NCI-H1105 treated with DMSO at 0.1 percent for 48 hours (cell line): ENCODE results near the gene DSTYK.
"Not testable (repeated sequence)": the region's sequence is repeated elsewhere in the genome, so short reads cannot be mapped to it uniquely, and the experiment has no call there.

Source experiments
- DNase-seq: peaks from one replicate; lab custom pipeline; 2025; lab: John Stamatoyannopoulos, UW

Gene DSTYK

GRCh38 chr1:205217418-205217817, 5.9 kb upstream of the DSTYK start:
- no peak for DNase-seq

DNA sequence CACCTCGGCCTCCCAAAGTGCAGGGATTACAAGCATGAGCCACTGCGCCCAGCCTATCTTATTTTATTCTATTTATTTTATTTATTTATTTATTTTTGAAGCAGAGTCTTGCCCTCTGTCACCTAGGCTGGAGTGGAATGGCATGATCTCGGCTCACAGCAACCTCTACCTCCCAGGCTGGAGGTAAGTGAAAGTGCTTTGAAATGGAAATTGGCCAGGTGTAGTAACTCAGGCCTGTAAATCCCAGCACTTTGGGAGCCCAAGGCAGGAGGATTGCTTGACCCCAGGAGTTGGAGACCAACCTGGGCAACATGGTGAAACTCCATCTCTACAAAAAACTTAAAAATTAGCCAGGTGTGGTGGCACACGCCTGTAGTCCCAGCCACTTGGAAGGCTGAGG, 5.1 kb upstream of the DSTYK start:
- DNase-seq, result no peak

- DNase-seq, result no peak
These were observed 3.3 kb upstream of the DSTYK start for GRCh38 chr1:205214756-205215155.

GRCh38 chr1:205211839-205212536, 486 bp upstream of the DSTYK start:
- DNase-seq, result no peak

GRCh38 chr1:205210756-205211168, 740 bp downstream of the DSTYK start:
- peak; percentile 25 for DNase-seq

DNA sequence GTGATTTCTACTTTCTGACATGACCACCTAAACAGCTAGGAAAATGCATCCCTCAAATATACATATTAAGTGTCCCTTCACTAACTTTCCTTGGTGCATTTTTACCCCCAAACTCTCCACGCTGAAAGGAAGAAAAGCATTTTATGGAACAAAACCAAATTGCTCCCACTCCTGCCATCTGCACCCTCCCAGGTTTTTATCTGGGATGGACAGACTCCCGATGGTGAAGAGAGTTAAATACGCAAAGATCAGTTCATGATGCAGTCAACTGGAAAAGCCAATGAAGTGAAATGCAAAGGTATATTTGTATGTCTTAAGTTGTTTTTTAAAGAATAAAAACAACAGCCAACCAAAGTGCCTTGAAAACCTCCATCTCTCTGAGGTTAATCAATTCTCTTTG, 2.7 kb downstream of the DSTYK start:
- DNase-seq, result no peak

- DNase-seq, result no peak
These were observed 6.4 kb downstream of the DSTYK start for GRCh38 chr1:205205055-205205454.

DNA sequence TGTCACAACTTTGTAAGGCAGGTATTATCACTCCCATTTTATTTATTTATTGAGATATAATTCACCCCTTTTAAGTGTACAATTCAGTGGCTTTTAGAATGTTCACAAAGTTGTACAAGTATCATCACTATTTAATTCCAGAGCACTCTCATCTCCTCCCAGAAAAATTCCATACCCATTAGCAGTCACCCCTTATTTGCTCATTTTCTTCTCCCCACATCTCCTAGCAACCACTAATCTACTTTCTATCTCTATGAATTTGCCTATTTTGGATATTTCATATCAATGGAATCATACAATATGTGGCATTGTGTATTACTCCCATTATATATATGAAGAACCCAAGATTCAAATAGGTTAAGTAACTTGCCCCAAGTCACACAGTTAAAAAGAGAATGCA, 7.0 kb downstream of the DSTYK start:
- no peak for DNase-seq

DNA sequence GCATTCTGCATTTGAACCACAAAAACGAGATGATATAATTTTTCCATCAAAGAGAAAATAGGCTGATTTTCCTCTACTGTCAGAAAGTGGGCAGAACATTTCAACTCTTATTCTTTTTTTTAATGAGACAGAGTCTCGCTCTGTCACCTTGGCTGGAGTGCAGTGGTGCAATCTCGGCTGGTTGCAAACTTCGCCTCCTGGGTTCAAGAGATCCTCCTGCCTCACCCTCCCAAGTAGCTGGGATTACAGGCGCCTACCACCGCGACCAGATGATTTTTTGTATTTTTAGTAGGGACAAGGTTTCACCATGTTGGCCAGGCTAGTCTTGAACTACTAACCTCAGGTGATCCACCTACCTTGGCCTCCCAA, 11.6 kb downstream of the DSTYK start:
- DNase-seq, result no peak

DNA sequence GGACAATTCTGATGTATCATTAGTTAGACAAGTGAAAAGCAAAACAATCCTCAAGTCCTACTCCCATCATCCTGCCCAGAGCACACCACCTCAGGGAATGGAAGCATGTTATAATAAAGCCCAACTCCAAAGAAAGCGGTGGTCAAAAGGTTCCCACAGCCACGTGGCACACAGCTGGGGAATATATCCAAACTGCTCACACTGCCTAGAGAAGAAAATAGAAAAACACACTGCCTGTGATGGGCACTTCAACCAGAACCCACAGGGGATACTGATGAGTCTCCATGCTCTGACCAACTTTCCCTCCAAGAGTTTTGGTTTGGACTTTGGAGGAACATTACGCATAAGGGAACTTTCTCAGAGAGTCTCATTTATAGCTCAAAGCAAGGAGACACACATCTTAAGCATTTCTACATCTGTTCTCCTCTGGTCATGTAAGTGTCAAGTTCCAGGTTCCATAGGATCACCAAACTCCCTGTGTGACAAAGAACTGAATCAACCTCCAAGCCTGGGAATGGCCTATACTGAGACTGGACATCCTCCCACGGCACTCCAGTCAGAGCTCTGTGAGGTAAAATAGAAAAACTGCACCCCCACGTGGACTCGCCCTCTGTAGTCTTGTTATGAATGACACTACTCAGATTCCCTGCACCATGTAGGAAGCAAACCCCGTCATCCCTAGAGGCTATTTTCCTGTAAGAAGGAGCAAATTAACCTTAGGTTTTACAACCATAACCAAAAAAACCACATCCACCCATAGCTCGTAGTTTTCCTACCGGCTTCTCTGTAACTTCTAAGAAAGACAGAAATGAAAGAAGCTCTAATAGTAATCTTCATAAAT, 12.2 kb downstream of the DSTYK start:
- no peak for DNase-seq

DNA sequence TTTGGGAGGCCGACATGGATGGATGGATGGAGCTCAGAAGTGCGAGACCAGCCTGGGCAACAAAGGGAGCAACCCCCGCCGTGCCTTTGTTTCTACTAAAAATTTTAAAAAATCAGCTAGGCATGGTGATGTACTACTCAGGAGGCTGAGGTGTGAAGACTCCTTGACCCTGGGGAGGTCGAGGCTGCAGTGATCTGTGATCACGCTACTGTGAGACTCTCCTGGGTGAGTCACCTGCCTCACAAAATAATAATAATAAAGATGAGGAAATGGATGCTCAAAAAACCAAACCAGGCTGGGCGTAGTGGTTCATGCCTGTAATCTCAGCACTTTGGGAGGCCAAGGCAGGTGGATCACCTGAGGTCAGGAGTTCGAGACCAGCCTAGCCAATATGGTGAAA, 19.2 kb downstream of the DSTYK start:
- DNase-seq, result no peak

- peak; percentile 9 for DNase-seq
These were observed 19.9 kb downstream of the DSTYK start for GRCh38 chr1:205191622-205192021.

DNA sequence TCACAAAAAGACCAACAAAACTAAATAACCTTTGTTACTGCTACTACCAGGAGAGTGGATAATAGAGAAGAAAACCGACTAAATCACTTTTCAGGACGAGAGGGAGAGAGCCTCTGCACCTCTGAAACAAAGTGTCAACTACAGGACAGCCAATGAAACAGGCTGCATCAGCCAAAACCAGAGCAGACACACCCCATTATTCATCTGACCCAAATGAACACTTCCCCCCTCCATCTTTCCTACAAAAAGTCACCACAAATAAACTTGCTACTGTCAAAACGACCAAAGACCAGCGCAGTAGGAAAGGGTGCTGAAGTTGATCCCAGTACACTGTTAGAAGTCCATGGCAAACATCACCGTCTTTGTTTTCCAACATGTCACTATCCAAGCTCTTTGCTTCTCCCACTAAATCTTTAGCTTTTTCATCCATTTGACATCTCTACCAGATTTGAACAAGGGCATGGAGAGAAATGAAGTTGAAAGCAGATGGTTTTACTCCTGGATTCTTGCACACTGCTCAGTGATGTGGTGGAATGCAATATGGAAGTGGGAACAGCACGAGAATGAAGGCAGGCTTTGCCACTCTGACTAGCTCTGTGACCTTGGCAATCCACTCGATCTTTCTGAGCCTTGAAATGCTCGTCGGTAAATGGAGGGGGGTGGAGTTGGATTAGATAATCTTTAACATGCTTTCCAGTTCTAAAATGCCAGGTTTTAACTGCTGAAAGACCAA, 20.5 kb downstream of the DSTYK start:
- no peak for DNase-seq

- no peak for DNase-seq
These were observed 22.4 kb downstream of the DSTYK start for GRCh38 chr1:205189131-205189530.

- DNase-seq, result no peak
These were observed 22.9 kb downstream of the DSTYK start for GRCh38 chr1:205188596-205188995.

DNA sequence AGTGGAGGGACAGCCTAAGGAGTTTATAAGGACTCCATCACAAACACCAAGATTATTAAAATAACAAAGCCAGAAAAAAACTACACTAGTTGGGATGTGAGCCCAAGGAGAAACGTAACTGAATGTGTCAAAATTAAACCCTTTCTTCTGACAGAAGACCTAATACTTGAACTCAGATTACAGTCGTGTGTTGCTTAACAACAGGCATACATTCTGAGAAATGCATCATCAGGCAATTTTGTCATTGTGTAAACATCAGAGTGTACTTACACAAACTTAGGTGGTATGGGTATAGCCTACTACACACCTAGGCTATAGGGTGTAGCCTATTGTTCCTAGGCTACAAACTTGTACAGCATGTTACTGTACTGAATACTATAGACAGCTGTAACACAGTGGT, 23.4 kb downstream of the DSTYK start:
- no peak for DNase-seq

GRCh38 chr1:205187420-205187819, 24.1 kb downstream of the DSTYK start:
- no peak for DNase-seq

GRCh38 chr1:205186191-205186590, 25.3 kb downstream of the DSTYK start:
- DNase-seq, result no peak

GRCh38 chr1:205183676-205184335, 27.7 kb downstream of the DSTYK start:
- DNase-seq, result no peak

DNA sequence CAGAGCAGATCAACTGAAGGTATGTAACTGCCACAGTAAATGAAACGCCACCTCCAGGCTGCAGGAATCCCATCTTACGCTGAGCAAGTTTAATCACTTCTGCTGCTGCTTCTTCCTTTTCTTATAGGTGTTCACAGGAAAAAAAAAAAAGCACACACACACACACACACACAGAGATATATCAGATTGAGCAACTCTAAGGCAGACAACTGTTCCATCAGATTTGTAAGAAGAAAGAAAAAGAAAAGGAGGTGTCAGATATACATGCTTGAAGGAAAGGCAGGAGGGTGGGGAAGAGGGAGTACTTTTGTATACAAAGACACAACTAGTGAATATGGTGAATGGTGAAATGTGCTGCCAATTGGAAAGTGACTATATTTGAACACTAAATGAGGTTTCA, 28.6 kb downstream of the DSTYK start:
- no peak for DNase-seq

GRCh38 chr1:205180331-205180730, 31.2 kb downstream of the DSTYK start:
- DNase-seq, result not testable (repeated sequence)

GRCh38 chr1:205179842-205180241, 31.7 kb downstream of the DSTYK start:
- no peak for DNase-seq
